Measurements from ENCODE around the gene RIBC1.
"Not testable (repeated sequence)": the region's sequence is repeated elsewhere in the genome, so short reads cannot be mapped to it uniquely, and the experiment has no call there.

The RIBC1 gene

GRCh38 chrX:53440621-53441517 is 18.2 kb downstream of the RIBC1 start:
- Mint-ChIP-seq H3K4me3 (peak overlapping the region; percentile 76 to 78), H3K9me3 (no peaks in the 10 kb centered on the region), H3K27me3 (no peaks in the 10 kb centered on the region), H3K4me1 (ENCODE audit: low read depth in 2 of 2) (peaks cover 0 to 9% of the 10 kb centered on the region in 2 donors), H3K27ac (peak overlapping the region; percentile 67 to 82), H3K36me3 (ENCODE audit: insufficient read depth) (no peaks in the 10 kb centered on the region)
- ATAC-seq (replicated peaks) (no peak), DNase-seq (no peak)

- Mint-ChIP-seq H3K9me3 (no peaks in the 10 kb centered on the region), H3K27ac (peak overlapping the region; percentile 54 to 82), H3K27me3 (no peaks in the 10 kb centered on the region), H3K4me3 (peak overlapping the region; percentile 76 to 78), H3K36me3 (ENCODE audit: insufficient read depth) (no peaks in the 10 kb centered on the region), H3K4me1 (ENCODE audit: low read depth in 2 of 2) (peaks cover 0 to 7% of the 10 kb centered on the region in 2 donors)
- ATAC-seq (replicated peaks) (peak; percentile 79), DNase-seq (peak; percentile 44 to 51 (median 49))
These were observed 19.1 kb downstream of the RIBC1 start for GRCh38 chrX:53441531-53442321.

GRCh38 chrX:53442322-53442631 is 19.6 kb downstream of the RIBC1 start:
- H3K4me3 Mint-ChIP-seq: peak overlapping the region in 1 of 2 donors; percentile 76
- H3K9me3 Mint-ChIP-seq: no peaks in the 10 kb centered on the region
- ATAC-seq (replicated peaks) (no peak), DNase-seq (no peak)
- no peaks in the 10 kb centered on the region for H3K27me3 Mint-ChIP-seq
- no peak overlapping the region for H3K27ac Mint-ChIP-seq
- peaks cover 2% of the 10 kb centered on the region for H3K36me3 Mint-ChIP-seq (ENCODE audit: insufficient read depth)
- peaks cover 0 to 7% of the 10 kb centered on the region in 2 donors for H3K4me1 Mint-ChIP-seq (ENCODE audit: low read depth in 2 of 2)

- Mint-ChIP-seq H3K4me1 (ENCODE audit: low read depth in 2 of 2) (peaks cover 0 to 5% of the 10 kb centered on the region in 2 donors), H3K36me3 (ENCODE audit: insufficient read depth) (peaks cover 3% of the 10 kb centered on the region), H3K27ac (no peak overlapping the region), H3K4me3 (no peak overlapping the region), H3K27me3 (no peaks in the 10 kb centered on the region), H3K9me3 (no peaks in the 10 kb centered on the region)
- DNase-seq: peak; percentile 18 to 30 (median 22)
- peak; percentile 36 for ATAC-seq (replicated peaks)
These were observed 23.3 kb downstream of the RIBC1 start for GRCh38 chrX:53445977-53446376.

GRCh38 chrX:53447441-53447840 is 24.8 kb downstream of the RIBC1 start:
- Mint-ChIP-seq H3K4me3 (no peak overlapping the region), H3K9me3 (no peaks in the 10 kb centered on the region), H3K27ac (no peak overlapping the region), H3K36me3 (ENCODE audit: insufficient read depth) (peaks cover 3% of the 10 kb centered on the region), H3K4me1 (ENCODE audit: low read depth in 2 of 2) (no peaks in the 10 kb centered on the region), H3K27me3 (no peaks in the 10 kb centered on the region)
- ATAC-seq (replicated peaks) (no peak), DNase-seq (no peak)

- Mint-ChIP-seq H3K27ac (no peak overlapping the region), H3K9me3 (no peaks in the 10 kb centered on the region), H3K27me3 (no peaks in the 10 kb centered on the region), H3K36me3 (ENCODE audit: insufficient read depth) (peaks cover 3% of the 10 kb centered on the region), H3K4me1 (ENCODE audit: low read depth in 2 of 2) (no peaks in the 10 kb centered on the region), H3K4me3 (no peak overlapping the region)
- ATAC-seq (replicated peaks) (no peak), DNase-seq (no peak)
These were observed 27.0 kb downstream of the RIBC1 start for GRCh38 chrX:53449632-53450031.

- Mint-ChIP-seq H3K27ac (no peak overlapping the region), H3K9me3 (no peaks in the 10 kb centered on the region), H3K4me3 (no peak overlapping the region), H3K36me3 (ENCODE audit: insufficient read depth) (no peaks in the 10 kb centered on the region), H3K4me1 (ENCODE audit: low read depth in 2 of 2) (no peaks in the 10 kb centered on the region), H3K27me3 (peaks cover 13 to 16% of the 10 kb centered on the region in 2 donors)
- no peak for ATAC-seq (replicated peaks)
- DNase-seq: no peak
These were observed 30.1 kb downstream of the RIBC1 start for GRCh38 chrX:53452812-53453211.

GRCh38 chrX:53456254-53456653 is 33.6 kb downstream of the RIBC1 start:
- no peak for ATAC-seq (replicated peaks)
- no peaks in the 10 kb centered on the region for H3K4me1 Mint-ChIP-seq (ENCODE audit: low read depth in 2 of 2)

GRCh38 chrX:53458082-53458481 is 35.4 kb downstream of the RIBC1 start:
- H3K27ac Mint-ChIP-seq: no peak overlapping the region
- no peak overlapping the region for H3K4me3 Mint-ChIP-seq
- DNase-seq (no peak), ATAC-seq (replicated peaks) (no peak)
- H3K27me3 Mint-ChIP-seq: peaks cover 16 to 24% of the 10 kb centered on the region in 2 donors
- no peaks in the 10 kb centered on the region for H3K9me3 Mint-ChIP-seq
- H3K4me1 Mint-ChIP-seq (ENCODE audit: low read depth in 2 of 2): no peaks in the 10 kb centered on the region
- H3K36me3 Mint-ChIP-seq (ENCODE audit: insufficient read depth): no peaks in the 10 kb centered on the region

More at GRCh38 chrX:53456254-53456653, 33.6 kb downstream of the RIBC1 start:
- H3K9me3 Mint-ChIP-seq: no peaks in the 10 kb centered on the region
- H3K4me3 Mint-ChIP-seq: no peak overlapping the region
- H3K27me3 Mint-ChIP-seq: peaks cover 13 to 24% of the 10 kb centered on the region in 2 donors
- H3K36me3 Mint-ChIP-seq (ENCODE audit: insufficient read depth): no peaks in the 10 kb centered on the region
- no peak overlapping the region for H3K27ac Mint-ChIP-seq
- DNase-seq: no peak

GRCh38 chrX:53468659-53469058 is 46.0 kb downstream of the RIBC1 start:
- ATAC-seq (replicated peaks); H3K36me3 Mint-ChIP-seq (ENCODE audit: insufficient read depth); H3K9me3 Mint-ChIP-seq; H3K4me3 Mint-ChIP-seq; H3K27ac Mint-ChIP-seq; H3K4me1 Mint-ChIP-seq (ENCODE audit: low read depth in 2 of 2); DNase-seq: not testable (repeated sequence)
- peaks cover 19 to 42% of the 10 kb centered on the region in 2 donors for H3K27me3 Mint-ChIP-seq

GRCh38 chrX:53471346-53471745 is 48.7 kb downstream of the RIBC1 start:
- no peaks in the 10 kb centered on the region for H3K36me3 Mint-ChIP-seq (ENCODE audit: insufficient read depth)
- DNase-seq (no peak), ATAC-seq (replicated peaks) (no peak)
- H3K9me3 Mint-ChIP-seq: no peaks in the 10 kb centered on the region
- no peak overlapping the region for H3K4me3 Mint-ChIP-seq
- H3K27me3 Mint-ChIP-seq: peaks cover 24 to 53% of the 10 kb centered on the region in 2 donors
- H3K27ac Mint-ChIP-seq: no peak overlapping the region
- no peaks in the 10 kb centered on the region for H3K4me1 Mint-ChIP-seq (ENCODE audit: low read depth in 2 of 2)

GRCh38 chrX:53474707-53475106 is 52.0 kb downstream of the RIBC1 start:
- Mint-ChIP-seq H3K36me3 (ENCODE audit: insufficient read depth) (no peaks in the 10 kb centered on the region), H3K27me3 (peaks cover 24 to 45% of the 10 kb centered on the region in 2 donors), H3K27ac (no peak overlapping the region), H3K4me3 (no peak overlapping the region), H3K9me3 (no peaks in the 10 kb centered on the region), H3K4me1 (ENCODE audit: low read depth in 2 of 2) (no peaks in the 10 kb centered on the region)
- ATAC-seq (replicated peaks) (no peak), DNase-seq (no peak)

- Mint-ChIP-seq H3K4me1 (ENCODE audit: low read depth in 2 of 2) (peaks cover 0 to 4% of the 10 kb centered on the region in 2 donors), H3K27ac (no peak overlapping the region), H3K36me3 (ENCODE audit: insufficient read depth) (no peaks in the 10 kb centered on the region), H3K9me3 (no peaks in the 10 kb centered on the region), H3K27me3 (peaks cover 31 to 39% of the 10 kb centered on the region in 2 donors), H3K4me3 (no peak overlapping the region)
- no peak for DNase-seq
- no peak for ATAC-seq (replicated peaks)
These were observed 53.7 kb downstream of the RIBC1 start for GRCh38 chrX:53476371-53476770.

- no peak for DNase-seq
- Mint-ChIP-seq H3K4me3 (no peak overlapping the region), H3K9me3 (no peaks in the 10 kb centered on the region), H3K36me3 (ENCODE audit: insufficient read depth) (no peaks in the 10 kb centered on the region), H3K27me3 (peaks cover 7 to 15% of the 10 kb centered on the region in 2 donors), H3K4me1 (ENCODE audit: low read depth in 2 of 2) (peaks cover 0 to 5% of the 10 kb centered on the region in 2 donors), H3K27ac (no peak overlapping the region)
- ATAC-seq (replicated peaks): no peak
These were observed 56.6 kb downstream of the RIBC1 start for GRCh38 chrX:53479301-53479700.
